Measurements from ENCODE around the gene C1orf52.

C1orf52 gene

DNA sequence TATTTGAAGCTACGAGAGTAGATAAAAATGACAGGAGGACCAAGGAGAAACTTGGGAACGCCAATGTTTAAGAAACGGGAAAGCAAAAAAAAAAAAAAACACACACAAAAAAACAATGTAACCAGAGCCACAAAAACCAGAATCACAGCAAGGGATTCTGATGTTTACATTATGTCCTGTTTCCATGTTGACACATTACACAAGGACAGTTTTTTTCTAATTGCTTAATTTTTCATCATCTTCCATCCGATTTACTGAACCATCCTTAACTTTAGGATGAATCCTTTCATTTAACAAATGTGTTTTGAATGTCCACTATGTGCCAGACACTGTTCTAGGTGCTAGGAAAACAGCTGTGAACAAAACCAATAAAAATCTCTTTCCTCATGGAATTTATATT is 18.3 kb upstream of the C1orf52 start:
- TF ChIP-seq, protein P1, sequence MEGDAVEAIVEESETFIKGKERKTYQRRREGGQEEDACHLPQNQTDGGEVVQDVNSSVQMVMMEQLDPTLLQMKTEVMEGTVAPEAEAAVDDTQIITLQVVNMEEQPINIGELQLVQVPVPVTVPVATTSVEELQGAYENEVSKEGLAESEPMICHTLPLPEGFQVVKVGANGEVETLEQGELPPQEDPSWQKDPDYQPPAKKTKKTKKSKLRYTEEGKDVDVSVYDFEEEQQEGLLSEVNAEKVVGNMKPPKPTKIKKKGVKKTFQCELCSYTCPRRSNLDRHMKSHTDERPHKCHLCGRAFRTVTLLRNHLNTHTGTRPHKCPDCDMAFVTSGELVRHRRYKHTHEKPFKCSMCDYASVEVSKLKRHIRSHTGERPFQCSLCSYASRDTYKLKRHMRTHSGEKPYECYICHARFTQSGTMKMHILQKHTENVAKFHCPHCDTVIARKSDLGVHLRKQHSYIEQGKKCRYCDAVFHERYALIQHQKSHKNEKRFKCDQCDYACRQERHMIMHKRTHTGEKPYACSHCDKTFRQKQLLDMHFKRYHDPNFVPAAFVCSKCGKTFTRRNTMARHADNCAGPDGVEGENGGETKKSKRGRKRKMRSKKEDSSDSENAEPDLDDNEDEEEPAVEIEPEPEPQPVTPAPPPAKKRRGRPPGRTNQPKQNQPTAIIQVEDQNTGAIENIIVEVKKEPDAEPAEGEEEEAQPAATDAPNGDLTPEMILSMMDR (IDR thresholded peaks at IDR 0.05) = no peak

DNA sequence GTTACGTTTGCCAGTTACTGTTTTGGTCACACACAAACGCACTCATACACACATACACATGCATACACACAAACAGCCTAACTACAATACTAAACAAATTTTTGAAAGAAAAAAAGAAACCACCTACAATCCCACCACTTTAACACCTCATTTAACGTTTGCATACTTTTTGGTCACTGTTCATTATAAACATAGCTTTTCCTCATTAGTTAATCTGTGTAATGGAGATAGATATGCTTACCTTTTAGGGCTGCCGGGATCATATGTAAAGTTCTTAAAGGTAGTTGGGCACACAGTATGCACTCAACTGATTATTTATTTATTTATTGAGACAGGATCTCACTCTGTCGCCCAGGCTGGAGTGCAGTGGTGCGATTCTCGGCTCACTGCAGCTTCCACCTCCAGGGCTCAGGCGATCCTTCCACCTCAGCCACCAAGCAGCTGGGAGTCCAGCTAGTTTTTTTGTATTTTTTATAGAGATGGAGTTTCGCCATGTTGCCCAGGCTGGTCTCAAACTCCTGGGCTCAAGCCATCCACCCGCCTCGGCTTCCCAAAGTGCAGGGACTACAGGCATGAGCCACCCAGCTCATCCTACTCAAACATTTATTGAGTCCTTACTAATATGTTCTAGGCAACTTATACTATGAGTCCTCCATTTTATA is 17.6 kb upstream of the C1orf52 start:
- TF ChIP-seq, protein P1 (IDR thresholded peaks at IDR 0.05) = no peak

DNA sequence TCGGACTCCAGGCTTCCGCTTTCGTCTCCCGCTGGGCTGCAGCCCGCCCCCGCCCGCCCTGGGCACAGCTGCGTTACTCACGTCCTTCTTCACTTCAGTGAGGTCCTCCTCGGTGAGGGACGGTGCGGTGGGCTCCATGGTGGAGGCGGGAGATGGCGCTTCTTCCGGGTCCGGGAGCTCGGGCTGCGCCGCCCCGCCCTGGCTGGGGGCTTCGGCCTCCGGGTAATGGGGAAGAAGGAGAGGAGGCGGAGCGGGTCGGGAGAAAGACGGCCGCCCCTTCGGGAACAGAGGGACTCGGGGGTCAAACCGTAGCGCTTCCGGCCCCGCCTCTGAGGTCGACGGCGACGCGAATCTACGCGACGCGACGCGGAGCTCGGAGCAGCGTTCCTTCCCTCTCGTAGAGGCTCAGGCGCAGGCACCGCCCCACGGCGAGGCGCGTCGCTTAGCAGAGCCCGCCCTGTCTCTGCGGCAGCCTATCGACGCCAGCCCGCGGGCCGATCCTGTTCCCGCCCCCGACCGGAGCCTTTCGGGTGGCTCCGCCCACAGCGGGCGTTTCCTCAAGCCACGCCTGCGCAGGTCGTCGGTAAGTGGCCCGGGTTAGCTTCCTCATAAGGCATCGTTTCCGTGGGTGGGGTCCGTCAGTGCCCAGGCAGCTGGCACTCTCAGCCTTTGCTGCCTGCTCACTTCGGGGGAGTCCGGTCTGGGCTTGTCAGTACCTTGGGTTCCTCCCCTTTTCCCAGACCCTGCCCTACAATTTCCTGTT is 16.9 kb upstream of the C1orf52 start, which contains the start of gene BCL10:
BCL10 (minus strand) TSS at position 418 of the 763 bp plus-strand sequence; CDS start at position 138, 280 bp downstream.
- TF ChIP-seq, protein P1 (IDR thresholded peaks at IDR 0.05) = no peak

- TF ChIP-seq, protein P1 (IDR thresholded peaks at IDR 0.05) = no peak
Observed at GRCh38 chr1:85275701-85276214, 16.3 kb upstream of the C1orf52 start.

DNA sequence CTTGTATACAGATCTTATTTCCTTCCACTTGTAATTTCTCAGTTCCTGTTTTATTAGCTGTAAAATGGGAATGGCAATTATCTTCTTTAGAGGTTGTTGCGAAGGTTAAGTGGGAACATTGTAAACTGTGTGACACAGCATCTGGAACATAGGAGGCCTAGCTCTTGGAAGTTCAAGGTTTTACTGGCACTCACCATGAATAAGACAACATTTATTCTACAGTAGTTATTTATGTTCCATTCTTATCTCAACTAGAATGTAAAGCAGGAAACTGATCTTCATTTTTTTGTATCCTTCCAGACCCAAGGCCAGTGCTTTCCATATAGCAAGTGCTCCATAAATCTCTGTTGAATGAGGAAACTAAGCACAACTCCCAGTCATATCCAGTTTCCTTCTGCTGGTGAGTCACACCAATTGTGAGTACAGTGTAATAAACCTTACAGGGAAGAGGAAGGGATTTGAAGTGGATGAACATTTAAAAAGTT is 15.5 kb upstream of the C1orf52 start:
- TF ChIP-seq, protein P1 (IDR thresholded peaks at IDR 0.05) = no peak

GRCh38 chr1:85273397-85273796 is 13.9 kb upstream of the C1orf52 start:
- TF ChIP-seq, protein P1 (IDR thresholded peaks at IDR 0.05) = no peak

GRCh38 chr1:85268801-85269585 is 9.5 kb upstream of the C1orf52 start:
- TF ChIP-seq, protein P1 (IDR thresholded peaks at IDR 0.05) = no peak
